SK-N-SH (cell line): ENCODE data around the gene TMEM50A.
"Not testable (repeated sequence)": the region's sequence is repeated elsewhere in the genome, so short reads cannot be mapped to it uniquely, and the experiment has no call there.

Source experiments
- EP300 ChIP-seq, 2 experiments: IDR thresholded peaks; 2 replicates each; pipeline versions ENCODE4 v1.4.0 to v1.6.1; 2012; ENCODE audit warnings: borderline replicate concordance in 1 of 2, low read depth in 1 of 2, low read length in 1 of 2
- EZH2phosphoT487 ChIP-seq: fragments of 200-600 bp; sonication (generic); IDR thresholded peaks from 2 replicates; pipeline ENCODE4 v1.6.1; 2017; ENCODE audit warnings: low read depth, mixed run types, mild to moderate bottlenecking, antibody characterized with exemption, moderate library complexity, borderline replicate concordance
- JUND ChIP-seq: IDR thresholded peaks from 2 replicates; pipeline ENCODE4 v1.4.0; 2012
- POLR2AphosphoS5 ChIP-seq: IDR thresholded peaks from 2 replicates; pipeline ENCODE4 v1.6.1; 2012; ENCODE audit warnings: low read depth, low read length
- RFX5 ChIP-seq: IDR thresholded peaks from 2 replicates; pipeline ENCODE4 v1.6.1; 2012; ENCODE audit warnings: mild to moderate bottlenecking, improper control_type of control experiment, low read length
- RXRA ChIP-seq: IDR thresholded peaks from 2 replicates; pipeline ENCODE4 v1.4.0; 2012; ENCODE audit warnings: low read depth, mild to moderate bottlenecking, borderline replicate concordance
- SIN3A ChIP-seq: IDR thresholded peaks from 2 replicates; pipeline ENCODE4 v1.6.1; 2012; ENCODE audit warnings: low read depth, mild to moderate bottlenecking, low read length, moderate library complexity, borderline replicate concordance
- TF ChIP-seq, protein P1 (sequence below): fragments of 200-600 bp; sonication (generic); IDR thresholded peaks from 2 replicates; pipeline ENCODE4 v1.6.1; 2017; ENCODE audit warnings: antibody characterized with exemption, mild to moderate bottlenecking, moderate library complexity
- TF ChIP-seq, protein P2 (sequence below): IDR thresholded peaks from 2 replicates; pipeline ENCODE4 v1.4.0; 2012; ENCODE audit warnings: low read depth, borderline replicate concordance
- TF ChIP-seq, protein P3 (sequence below): IDR thresholded peaks from 2 replicates; pipeline ENCODE4 v1.4.0; 2012; ENCODE audit warnings: low read depth
- TF ChIP-seq, protein P4 (sequence below): IDR thresholded peaks from 2 replicates; pipeline ENCODE4 v1.6.1; 2012; ENCODE audit warnings: mild to moderate bottlenecking, low read depth, low read length, moderate library complexity

DNA sequence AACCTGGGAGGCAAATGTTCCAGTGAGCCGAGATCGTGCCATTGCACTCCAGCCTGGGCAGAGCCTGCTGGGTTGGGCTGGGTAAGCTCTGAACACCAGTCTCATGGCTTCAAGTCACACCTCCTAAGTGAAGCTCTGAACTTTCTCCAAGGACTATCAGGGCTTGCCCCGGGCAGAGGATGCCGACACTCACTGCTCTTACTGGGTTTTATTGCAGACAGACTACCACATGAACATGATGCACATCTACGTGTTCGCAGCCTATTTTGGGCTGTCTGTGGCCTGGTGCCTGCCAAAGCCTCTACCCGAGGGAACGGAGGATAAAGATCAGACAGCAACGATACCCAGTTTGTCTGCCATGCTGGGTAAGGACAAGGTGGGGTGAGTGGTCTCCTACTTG lies 37.4 kb upstream of the TMEM50A start:
- TF ChIP-seq JUND; POLR2AphosphoS5; RXRA; EZH2phosphoT487; RFX5; SIN3A; EP300 (IDR thresholded peaks at IDR 0.05; ENCODE audit: borderline replicate concordance in 1 of 2, low read depth in 1 of 2, low read length in 1 of 2): not testable (repeated sequence)
- TF ChIP-seq, protein P1, sequence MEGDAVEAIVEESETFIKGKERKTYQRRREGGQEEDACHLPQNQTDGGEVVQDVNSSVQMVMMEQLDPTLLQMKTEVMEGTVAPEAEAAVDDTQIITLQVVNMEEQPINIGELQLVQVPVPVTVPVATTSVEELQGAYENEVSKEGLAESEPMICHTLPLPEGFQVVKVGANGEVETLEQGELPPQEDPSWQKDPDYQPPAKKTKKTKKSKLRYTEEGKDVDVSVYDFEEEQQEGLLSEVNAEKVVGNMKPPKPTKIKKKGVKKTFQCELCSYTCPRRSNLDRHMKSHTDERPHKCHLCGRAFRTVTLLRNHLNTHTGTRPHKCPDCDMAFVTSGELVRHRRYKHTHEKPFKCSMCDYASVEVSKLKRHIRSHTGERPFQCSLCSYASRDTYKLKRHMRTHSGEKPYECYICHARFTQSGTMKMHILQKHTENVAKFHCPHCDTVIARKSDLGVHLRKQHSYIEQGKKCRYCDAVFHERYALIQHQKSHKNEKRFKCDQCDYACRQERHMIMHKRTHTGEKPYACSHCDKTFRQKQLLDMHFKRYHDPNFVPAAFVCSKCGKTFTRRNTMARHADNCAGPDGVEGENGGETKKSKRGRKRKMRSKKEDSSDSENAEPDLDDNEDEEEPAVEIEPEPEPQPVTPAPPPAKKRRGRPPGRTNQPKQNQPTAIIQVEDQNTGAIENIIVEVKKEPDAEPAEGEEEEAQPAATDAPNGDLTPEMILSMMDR, result not testable (repeated sequence)
- TF ChIP-seq, protein P2, sequence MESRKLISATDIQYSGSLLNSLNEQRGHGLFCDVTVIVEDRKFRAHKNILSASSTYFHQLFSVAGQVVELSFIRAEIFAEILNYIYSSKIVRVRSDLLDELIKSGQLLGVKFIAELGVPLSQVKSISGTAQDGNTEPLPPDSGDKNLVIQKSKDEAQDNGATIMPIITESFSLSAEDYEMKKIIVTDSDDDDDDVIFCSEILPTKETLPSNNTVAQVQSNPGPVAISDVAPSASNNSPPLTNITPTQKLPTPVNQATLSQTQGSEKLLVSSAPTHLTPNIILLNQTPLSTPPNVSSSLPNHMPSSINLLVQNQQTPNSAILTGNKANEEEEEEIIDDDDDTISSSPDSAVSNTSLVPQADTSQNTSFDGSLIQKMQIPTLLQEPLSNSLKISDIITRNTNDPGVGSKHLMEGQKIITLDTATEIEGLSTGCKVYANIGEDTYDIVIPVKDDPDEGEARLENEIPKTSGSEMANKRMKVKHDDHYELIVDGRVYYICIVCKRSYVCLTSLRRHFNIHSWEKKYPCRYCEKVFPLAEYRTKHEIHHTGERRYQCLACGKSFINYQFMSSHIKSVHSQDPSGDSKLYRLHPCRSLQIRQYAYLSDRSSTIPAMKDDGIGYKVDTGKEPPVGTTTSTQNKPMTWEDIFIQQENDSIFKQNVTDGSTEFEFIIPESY, result not testable (repeated sequence)
- TF ChIP-seq, protein P3, sequence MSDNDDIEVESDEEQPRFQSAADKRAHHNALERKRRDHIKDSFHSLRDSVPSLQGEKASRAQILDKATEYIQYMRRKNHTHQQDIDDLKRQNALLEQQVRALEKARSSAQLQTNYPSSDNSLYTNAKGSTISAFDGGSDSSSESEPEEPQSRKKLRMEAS, result not testable (repeated sequence)
- TF ChIP-seq, protein P4, sequence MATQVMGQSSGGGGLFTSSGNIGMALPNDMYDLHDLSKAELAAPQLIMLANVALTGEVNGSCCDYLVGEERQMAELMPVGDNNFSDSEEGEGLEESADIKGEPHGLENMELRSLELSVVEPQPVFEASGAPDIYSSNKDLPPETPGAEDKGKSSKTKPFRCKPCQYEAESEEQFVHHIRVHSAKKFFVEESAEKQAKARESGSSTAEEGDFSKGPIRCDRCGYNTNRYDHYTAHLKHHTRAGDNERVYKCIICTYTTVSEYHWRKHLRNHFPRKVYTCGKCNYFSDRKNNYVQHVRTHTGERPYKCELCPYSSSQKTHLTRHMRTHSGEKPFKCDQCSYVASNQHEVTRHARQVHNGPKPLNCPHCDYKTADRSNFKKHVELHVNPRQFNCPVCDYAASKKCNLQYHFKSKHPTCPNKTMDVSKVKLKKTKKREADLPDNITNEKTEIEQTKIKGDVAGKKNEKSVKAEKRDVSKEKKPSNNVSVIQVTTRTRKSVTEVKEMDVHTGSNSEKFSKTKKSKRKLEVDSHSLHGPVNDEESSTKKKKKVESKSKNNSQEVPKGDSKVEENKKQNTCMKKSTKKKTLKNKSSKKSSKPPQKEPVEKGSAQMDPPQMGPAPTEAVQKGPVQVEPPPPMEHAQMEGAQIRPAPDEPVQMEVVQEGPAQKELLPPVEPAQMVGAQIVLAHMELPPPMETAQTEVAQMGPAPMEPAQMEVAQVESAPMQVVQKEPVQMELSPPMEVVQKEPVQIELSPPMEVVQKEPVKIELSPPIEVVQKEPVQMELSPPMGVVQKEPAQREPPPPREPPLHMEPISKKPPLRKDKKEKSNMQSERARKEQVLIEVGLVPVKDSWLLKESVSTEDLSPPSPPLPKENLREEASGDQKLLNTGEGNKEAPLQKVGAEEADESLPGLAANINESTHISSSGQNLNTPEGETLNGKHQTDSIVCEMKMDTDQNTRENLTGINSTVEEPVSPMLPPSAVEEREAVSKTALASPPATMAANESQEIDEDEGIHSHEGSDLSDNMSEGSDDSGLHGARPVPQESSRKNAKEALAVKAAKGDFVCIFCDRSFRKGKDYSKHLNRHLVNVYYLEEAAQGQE, result not testable (repeated sequence)
